HEK293 (cell line): ENCODE data around the gene SPTBN5.

Experiments used
- CTCF ChIP-seq: fragments of 450-650 bp; formaldehyde crosslinking; IDR thresholded peaks from 2 replicates; pipeline ENCODE4 v1.5.1; 2016; ENCODE audit warnings: missing biosample characterization, missing genetic modification characterization
- ZBTB21 ChIP-seq: fragments of 450-650 bp; formaldehyde crosslinking; IDR thresholded peaks from 2 replicates; pipeline ENCODE4 v1.5.1; 2017; ENCODE audit warnings: missing biosample characterization, missing genetic modification characterization
- ZNF398 ChIP-seq: fragments of 450-650 bp; formaldehyde crosslinking; IDR thresholded peaks from 2 replicates; pipeline ENCODE4 v1.5.1; 2017; ENCODE audit warnings: missing biosample characterization, missing genetic modification characterization
- ZXDB ChIP-seq: fragments of 450-650 bp; formaldehyde crosslinking; IDR thresholded peaks from 2 replicates; pipeline ENCODE4 v1.5.1; 2016; ENCODE audit warnings: missing biosample characterization, missing genetic modification characterization
- TF ChIP-seq, protein P1 (sequence below): fragments of 450-650 bp; formaldehyde crosslinking; IDR thresholded peaks from 2 replicates; pipeline ENCODE4 v1.5.0; 2017; ENCODE audit warnings: missing biosample characterization, missing genetic modification characterization, borderline replicate concordance
- TF ChIP-seq, protein P2 (sequence below): fragments of 450-650 bp; formaldehyde crosslinking; IDR thresholded peaks from 2 replicates; pipeline ENCODE4 v1.5.1; 2016; ENCODE audit warnings: missing biosample characterization, missing genetic modification characterization, low read depth

- no peak for TF ChIP-seq ZNF398 (tag by site-specific recombination)
- no peak for TF ChIP-seq ZXDB (tag by site-specific recombination)
- no peak for TF ChIP-seq CTCF (tag by site-specific recombination)
- no peak for TF ChIP-seq ZBTB21 (tag by site-specific recombination)
- TF ChIP-seq, protein P1, sequence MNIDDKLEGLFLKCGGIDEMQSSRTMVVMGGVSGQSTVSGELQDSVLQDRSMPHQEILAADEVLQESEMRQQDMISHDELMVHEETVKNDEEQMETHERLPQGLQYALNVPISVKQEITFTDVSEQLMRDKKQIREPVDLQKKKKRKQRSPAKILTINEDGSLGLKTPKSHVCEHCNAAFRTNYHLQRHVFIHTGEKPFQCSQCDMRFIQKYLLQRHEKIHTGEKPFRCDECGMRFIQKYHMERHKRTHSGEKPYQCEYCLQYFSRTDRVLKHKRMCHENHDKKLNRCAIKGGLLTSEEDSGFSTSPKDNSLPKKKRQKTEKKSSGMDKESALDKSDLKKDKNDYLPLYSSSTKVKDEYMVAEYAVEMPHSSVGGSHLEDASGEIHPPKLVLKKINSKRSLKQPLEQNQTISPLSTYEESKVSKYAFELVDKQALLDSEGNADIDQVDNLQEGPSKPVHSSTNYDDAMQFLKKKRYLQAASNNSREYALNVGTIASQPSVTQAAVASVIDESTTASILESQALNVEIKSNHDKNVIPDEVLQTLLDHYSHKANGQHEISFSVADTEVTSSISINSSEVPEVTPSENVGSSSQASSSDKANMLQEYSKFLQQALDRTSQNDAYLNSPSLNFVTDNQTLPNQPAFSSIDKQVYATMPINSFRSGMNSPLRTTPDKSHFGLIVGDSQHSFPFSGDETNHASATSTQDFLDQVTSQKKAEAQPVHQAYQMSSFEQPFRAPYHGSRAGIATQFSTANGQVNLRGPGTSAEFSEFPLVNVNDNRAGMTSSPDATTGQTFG (tag by site-specific recombination), result no peak
- TF ChIP-seq, protein P2, sequence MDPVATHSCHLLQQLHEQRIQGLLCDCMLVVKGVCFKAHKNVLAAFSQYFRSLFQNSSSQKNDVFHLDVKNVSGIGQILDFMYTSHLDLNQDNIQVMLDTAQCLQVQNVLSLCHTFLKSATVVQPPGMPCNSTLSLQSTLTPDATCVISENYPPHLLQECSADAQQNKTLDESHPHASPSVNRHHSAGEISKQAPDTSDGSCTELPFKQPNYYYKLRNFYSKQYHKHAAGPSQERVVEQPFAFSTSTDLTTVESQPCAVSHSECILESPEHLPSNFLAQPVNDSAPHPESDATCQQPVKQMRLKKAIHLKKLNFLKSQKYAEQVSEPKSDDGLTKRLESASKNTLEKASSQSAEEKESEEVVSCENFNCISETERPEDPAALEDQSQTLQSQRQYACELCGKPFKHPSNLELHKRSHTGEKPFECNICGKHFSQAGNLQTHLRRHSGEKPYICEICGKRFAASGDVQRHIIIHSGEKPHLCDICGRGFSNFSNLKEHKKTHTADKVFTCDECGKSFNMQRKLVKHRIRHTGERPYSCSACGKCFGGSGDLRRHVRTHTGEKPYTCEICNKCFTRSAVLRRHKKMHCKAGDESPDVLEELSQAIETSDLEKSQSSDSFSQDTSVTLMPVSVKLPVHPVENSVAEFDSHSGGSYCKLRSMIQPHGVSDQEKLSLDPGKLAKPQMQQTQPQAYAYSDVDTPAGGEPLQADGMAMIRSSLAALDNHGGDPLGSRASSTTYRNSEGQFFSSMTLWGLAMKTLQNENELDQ (tag by site-specific recombination), result no peak
Measured at GRCh38 chr15:41877631-41878354, 16.1 kb downstream of the SPTBN5 start.
